NCI-H1694 treated with DMSO at 0.1 percent for 48 hours (cell line): ENCODE results near the gene IGFBPL1.
"Not testable (repeated sequence)": the region's sequence is repeated elsewhere in the genome, so short reads cannot be mapped to it uniquely, and the experiment has no call there.

Source experiments
- DNase-seq: peaks from one replicate; lab custom pipeline; 2025; lab: John Stamatoyannopoulos, UW

The IGFBPL1 gene

GRCh38 chr9:38423973-38424843, at the start of gene IGFBPL1:
TSS of gene IGFBPL1 (minus strand) at chr9:38424454. CDS start at chr9:38424424, 30 bp downstream.
- peak; percentile 64 for DNase-seq

- DNase-seq: not testable (repeated sequence)
Measured at GRCh38 chr9:38472583-38473249, 48.5 kb upstream of the IGFBPL1 start.

- DNase-seq: no peak
Measured at GRCh38 chr9:38467404-38467803, 43.1 kb upstream of the IGFBPL1 start.

- DNase-seq: no peak
Measured at GRCh38 chr9:38453835-38454234, 29.6 kb upstream of the IGFBPL1 start.

- no peak for DNase-seq
Measured at GRCh38 chr9:38451162-38451561, 26.9 kb upstream of the IGFBPL1 start.

- no peak for DNase-seq
Measured at GRCh38 chr9:38447703-38448102, 23.4 kb upstream of the IGFBPL1 start.

GRCh38 chr9:38445154-38446043, 21.1 kb upstream of the IGFBPL1 start:
- DNase-seq: no peak

GRCh38 chr9:38443597-38443996, 19.3 kb upstream of the IGFBPL1 start:
- DNase-seq: no peak

- no peak for DNase-seq
Measured at GRCh38 chr9:38443181-38443580, 18.9 kb upstream of the IGFBPL1 start.

- DNase-seq: no peak
Measured at GRCh38 chr9:38442473-38443096, 18.3 kb upstream of the IGFBPL1 start.

GRCh38 chr9:38441347-38442085, 17.3 kb upstream of the IGFBPL1 start:
- no peak for DNase-seq

- no peak for DNase-seq
Measured at GRCh38 chr9:38440516-38440915, 16.3 kb upstream of the IGFBPL1 start.

GRCh38 chr9:38439916-38440301, 15.7 kb upstream of the IGFBPL1 start:
- DNase-seq: no peak

- no peak for DNase-seq
Measured at GRCh38 chr9:38439291-38439915, 15.1 kb upstream of the IGFBPL1 start.

- DNase-seq: no peak
Measured at GRCh38 chr9:38437193-38437823, 13.1 kb upstream of the IGFBPL1 start.

GRCh38 chr9:38436708-38437107, 12.5 kb upstream of the IGFBPL1 start:
- DNase-seq: no peak

- no peak for DNase-seq
Measured at GRCh38 chr9:38435521-38435920, 11.3 kb upstream of the IGFBPL1 start.

- no peak for DNase-seq
Measured at GRCh38 chr9:38434853-38435252, 10.6 kb upstream of the IGFBPL1 start.

GRCh38 chr9:38434365-38434764, 10.1 kb upstream of the IGFBPL1 start:
- no peak for DNase-seq

GRCh38 chr9:38432922-38433510, 8.8 kb upstream of the IGFBPL1 start:
- peak; percentile 70 for DNase-seq
